Effector memory CD8-positive, alpha-beta T cell (primary cell): ENCODE data around the gene TAS1R1.
"Not testable (repeated sequence)": the region's sequence is repeated elsewhere in the genome, so short reads cannot be mapped to it uniquely, and the experiment has no call there.

Experiments used
- ATAC-seq: fragments of 150-1000 bp; cut with Tn5 transposase; replicated peaks from 2 replicates; pipeline ENCODE4 v1.10.0; 2021; ENCODE audit warnings: mild to moderate bottlenecking, moderate library complexity
- DNase-seq, 3 experiments: peaks; one replicate each; pipeline ENCODE4 v3.0.0; 2021
- H3K27ac Mint-ChIP-seq, 2 donors: one replicate each; pipeline ENCODE4 v1.8.0; 2022; ENCODE audit warnings: mild to moderate bottlenecking in 2 of 2, mixed read lengths in 2 of 2, moderate library complexity in 2 of 2
- H3K27me3 Mint-ChIP-seq, 2 donors: one replicate each; pipeline ENCODE4 v1.8.0; 2022; ENCODE audit warnings: mixed read lengths in 2 of 2
- H3K36me3 Mint-ChIP-seq: one replicate; pipeline ENCODE4 v1.8.0; 2022; ENCODE audit warnings: mild to moderate bottlenecking, moderate library complexity, mixed read lengths; ENCODE audit not compliant: insufficient read depth
- H3K4me1 Mint-ChIP-seq, 2 donors: one replicate each; pipeline ENCODE4 v1.8.0; 2022; ENCODE audit warnings: low read depth in 2 of 2, mixed read lengths in 2 of 2
- H3K4me3 Mint-ChIP-seq, 2 donors: one replicate each; pipeline ENCODE4 v1.8.0; 2022; ENCODE audit warnings: mild to moderate bottlenecking in 2 of 2, mixed read lengths in 2 of 2, moderate library complexity in 2 of 2
- H3K9me3 Mint-ChIP-seq, 2 donors: one replicate each; pipeline ENCODE4 v1.8.0; 2022; ENCODE audit warnings: mixed read lengths in 2 of 2

The TAS1R1 gene

DNA sequence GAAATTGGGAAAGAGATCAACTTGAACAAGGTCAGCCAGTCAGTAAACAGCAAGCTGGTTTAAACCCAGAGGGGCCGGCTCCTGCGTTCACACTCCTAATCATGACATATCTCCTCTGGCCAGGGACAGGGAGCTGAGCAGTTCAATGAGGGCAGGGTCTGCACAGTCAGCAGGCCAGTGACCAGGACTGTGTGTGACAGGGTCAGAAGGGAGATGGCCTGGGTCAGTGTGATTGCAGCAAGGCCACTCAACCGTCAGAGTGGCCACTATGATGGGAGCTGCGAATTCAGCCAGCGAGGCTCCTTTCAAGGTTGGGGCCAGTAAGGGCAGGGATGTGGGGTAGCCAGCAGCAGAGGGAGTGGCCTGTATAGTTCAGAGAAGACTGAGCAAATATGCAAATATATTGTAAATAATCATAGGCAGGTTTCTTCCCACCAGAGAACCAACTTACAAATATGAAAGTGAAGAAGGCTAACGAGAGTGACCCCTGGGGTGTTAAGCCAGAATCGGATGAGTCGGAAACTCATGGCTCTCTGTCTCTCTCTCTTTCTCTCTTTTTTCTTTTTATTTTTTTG lies 20.8 kb upstream of the TAS1R1 start:
- H3K27ac Mint-ChIP-seq: no peak overlapping the region
- ATAC-seq (no peak), DNase-seq (no peak)
- H3K4me1 Mint-ChIP-seq: peaks cover 0 to 6% of the 10 kb centered on the region in 2 donors
- peaks cover 29% of the 10 kb centered on the region for H3K36me3 Mint-ChIP-seq
- H3K4me3 Mint-ChIP-seq: no peak overlapping the region
- H3K27me3 Mint-ChIP-seq: no peaks in the 10 kb centered on the region
- no peaks in the 10 kb centered on the region for H3K9me3 Mint-ChIP-seq

DNA sequence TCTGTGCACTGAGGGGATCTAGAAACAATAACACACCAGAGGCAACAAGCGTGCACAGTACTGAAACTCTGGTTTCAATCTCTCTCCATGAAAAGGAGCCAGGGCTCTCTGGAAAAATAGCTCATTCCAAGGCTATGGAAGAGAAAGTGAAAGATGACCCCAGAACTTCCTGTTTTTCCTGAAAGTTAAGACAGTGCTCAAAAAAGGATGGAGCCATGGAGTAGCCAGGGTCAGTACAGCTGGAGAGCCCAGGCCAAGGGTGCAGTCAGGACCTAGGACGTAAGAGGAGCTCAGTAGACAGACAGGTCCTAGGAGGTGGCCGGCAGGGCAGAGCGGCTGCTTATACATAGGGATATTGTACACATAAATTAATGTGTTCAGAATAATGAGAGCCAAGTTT lies 19.9 kb upstream of the TAS1R1 start:
- ATAC-seq (no peak), DNase-seq (no peak)
- Mint-ChIP-seq H3K4me1 (peaks cover 0 to 6% of the 10 kb centered on the region in 2 donors), H3K9me3 (no peaks in the 10 kb centered on the region), H3K27me3 (no peaks in the 10 kb centered on the region), H3K36me3 (peaks cover 30% of the 10 kb centered on the region), H3K27ac (no peak overlapping the region), H3K4me3 (no peak overlapping the region)

DNA sequence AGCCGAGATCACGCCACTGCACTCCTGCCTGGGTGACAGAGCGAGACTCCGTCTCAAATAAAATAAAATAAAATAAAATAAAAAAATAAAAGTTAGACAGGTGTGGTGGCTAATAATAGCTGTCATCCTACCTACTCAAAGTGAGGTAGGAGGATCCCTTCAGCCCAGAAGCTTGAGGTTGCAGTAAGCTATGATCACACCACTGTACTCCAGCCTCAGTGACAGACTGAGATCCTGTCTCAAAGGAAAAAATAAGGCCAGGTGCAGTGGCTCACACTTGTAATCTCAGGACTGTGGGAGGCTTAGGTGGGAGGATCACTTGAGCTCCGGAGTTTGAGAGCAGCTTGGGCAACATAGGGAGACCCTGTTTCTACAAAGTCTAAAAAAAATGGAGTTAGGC lies 18.8 kb upstream of the TAS1R1 start:
- DNase-seq (no peak), ATAC-seq (no peak)
- Mint-ChIP-seq H3K36me3 (peaks cover 24% of the 10 kb centered on the region), H3K9me3 (no peaks in the 10 kb centered on the region), H3K4me3 (no peak overlapping the region), H3K4me1 (peaks cover 0 to 6% of the 10 kb centered on the region in 2 donors), H3K27me3 (no peaks in the 10 kb centered on the region), H3K27ac (no peak overlapping the region)

DNA sequence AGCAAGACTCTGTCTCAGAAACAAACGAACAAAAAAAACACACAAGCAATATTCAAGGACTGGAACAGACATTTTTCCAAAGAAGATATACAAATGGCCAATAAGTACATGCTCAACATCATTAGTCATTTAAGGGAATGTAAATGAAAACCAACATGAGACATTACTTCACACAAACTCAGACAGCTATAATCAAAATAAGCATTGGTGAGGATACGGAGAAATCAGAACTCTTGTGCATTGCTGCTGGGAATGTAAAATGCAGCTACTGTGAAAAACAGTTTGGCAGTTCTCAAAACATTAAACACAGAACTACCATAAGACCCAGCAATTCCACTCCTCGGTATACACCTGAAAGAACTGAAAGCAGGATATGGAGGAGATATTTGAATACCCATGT lies 16.2 kb upstream of the TAS1R1 start:
- no peaks in the 10 kb centered on the region for H3K27me3 Mint-ChIP-seq
- H3K4me1 Mint-ChIP-seq: peaks cover 0 to 6% of the 10 kb centered on the region in 2 donors
- DNase-seq: no peak
- peak overlapping the region in 1 of 2 donors; percentile 26 for H3K27ac Mint-ChIP-seq
- H3K36me3 Mint-ChIP-seq: peaks cover 34% of the 10 kb centered on the region
- no peak overlapping the region for H3K4me3 Mint-ChIP-seq
- ATAC-seq: no peak
- no peaks in the 10 kb centered on the region for H3K9me3 Mint-ChIP-seq

DNA sequence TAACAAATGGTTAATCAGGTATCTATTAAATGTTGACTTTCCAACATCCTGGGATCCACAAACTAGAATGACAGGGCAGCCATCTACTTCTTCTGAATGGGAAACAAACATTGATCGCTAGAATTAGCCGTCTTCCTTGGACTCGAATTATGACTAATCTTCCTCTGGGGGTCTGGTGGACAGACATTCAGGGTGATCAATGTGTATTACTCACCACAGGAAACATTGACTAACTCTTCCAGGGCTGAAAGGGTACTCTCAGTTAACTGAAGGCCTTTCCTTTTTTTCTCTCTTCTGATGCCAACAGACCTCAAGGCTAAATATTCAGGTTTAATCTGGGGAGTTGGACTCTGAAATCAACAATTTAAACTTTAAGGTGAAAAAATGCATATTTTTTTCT lies 10.3 kb upstream of the TAS1R1 start:
- no peak for ATAC-seq
- H3K4me1 Mint-ChIP-seq: peaks cover 13 to 16% of the 10 kb centered on the region in 2 donors
- H3K36me3 Mint-ChIP-seq: peaks cover 75% of the 10 kb centered on the region
- DNase-seq: no peak
- H3K27ac Mint-ChIP-seq: peak overlapping the region in 1 of 2 donors; percentile 84
- no peaks in the 10 kb centered on the region for H3K9me3 Mint-ChIP-seq
- no peak overlapping the region for H3K4me3 Mint-ChIP-seq
- no peaks in the 10 kb centered on the region for H3K27me3 Mint-ChIP-seq

DNA sequence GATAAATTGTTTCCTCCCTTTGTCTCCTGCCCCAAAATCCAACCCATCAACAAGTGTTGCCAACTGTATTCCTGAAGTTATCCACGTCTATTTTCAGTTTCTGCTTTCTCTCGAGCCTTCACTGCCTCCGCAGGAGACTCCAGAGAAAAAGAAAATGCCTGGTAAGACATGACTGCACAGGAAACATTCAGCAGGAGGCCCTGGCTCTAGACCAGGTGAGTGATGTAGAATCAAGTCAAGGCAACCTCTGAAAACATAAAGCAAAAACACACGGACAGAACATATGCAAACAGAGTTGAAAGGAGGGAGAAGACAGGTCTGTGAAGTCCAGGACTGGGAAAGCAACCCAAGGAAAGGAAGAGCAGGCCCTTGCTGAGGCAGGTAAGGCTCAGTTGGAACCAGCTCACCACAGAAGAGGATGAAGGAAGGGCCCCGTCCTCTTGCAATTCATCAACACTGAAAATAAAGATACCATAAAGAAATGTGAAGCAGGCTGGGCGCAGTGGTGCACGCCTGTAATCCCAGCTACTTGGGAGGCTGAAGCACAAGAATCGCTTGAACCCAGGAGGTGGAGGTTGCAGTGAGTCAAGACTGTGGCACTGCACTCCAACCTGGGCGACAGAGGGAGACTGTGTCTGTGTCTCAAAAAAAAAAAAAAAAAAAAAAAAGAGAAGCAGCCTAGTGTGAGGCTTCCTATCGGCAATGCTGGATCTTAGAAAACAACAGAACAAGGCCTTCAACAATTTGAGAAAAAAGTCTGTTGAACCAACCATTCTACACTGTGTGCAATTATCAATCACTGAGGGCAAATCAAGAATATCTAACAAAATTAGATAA lies 9.6 kb upstream of the TAS1R1 start:
- ATAC-seq: no peak
- Mint-ChIP-seq H3K36me3 (peaks cover 77% of the 10 kb centered on the region), H3K4me1 (peaks cover 13 to 16% of the 10 kb centered on the region in 2 donors), H3K4me3 (peak overlapping the region in 1 of 2 donors; percentile 36), H3K27me3 (no peaks in the 10 kb centered on the region), H3K27ac (peak overlapping the region in 1 of 2 donors; percentile 84), H3K9me3 (no peaks in the 10 kb centered on the region)
- no peak for DNase-seq

DNA sequence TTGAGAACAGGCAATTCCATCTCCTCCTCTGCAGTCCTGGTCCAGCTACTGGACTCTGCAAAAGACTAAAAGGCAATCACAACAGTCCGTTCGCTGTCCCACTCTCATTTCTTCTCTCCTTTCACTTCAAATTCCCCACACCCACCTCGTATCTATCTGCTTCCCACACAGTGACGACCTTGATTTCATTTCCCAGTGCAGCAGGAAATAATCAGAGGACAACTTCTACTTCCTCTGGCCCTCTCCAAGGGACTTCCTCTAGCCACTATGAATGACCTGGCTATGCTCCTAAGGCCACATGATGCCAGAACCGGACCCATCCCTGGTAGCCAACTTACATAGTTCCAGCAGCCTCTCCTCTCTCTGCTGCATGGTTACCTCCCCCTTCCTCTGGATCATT lies 8.8 kb upstream of the TAS1R1 start:
- H3K27me3 Mint-ChIP-seq: no peaks in the 10 kb centered on the region
- ATAC-seq (no peak), DNase-seq (no peak)
- no peaks in the 10 kb centered on the region for H3K9me3 Mint-ChIP-seq
- peak overlapping the region; percentile 53 to 62 for H3K27ac Mint-ChIP-seq
- peaks cover 79% of the 10 kb centered on the region for H3K36me3 Mint-ChIP-seq
- H3K4me1 Mint-ChIP-seq: peaks cover 13 to 16% of the 10 kb centered on the region in 2 donors
- no peak overlapping the region for H3K4me3 Mint-ChIP-seq

DNA sequence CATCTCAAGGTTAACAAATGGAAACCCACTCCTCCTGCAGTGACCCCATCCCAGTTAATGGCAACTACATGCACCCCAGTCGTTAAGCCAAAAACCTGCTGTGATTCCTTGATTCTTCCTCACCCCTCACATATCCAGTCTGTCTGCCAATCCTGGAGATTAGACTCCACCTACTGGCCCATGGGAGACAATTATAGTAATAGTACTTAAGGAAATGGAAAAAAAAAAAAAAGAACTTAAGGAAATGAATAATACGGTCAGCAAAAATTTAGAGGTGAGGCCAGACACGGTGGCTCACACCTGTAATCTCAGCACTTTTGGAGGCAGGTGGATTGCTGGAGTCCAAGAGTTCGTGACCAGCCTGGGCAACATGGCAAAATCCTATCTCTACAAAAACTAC lies 7.8 kb upstream of the TAS1R1 start:
- Mint-ChIP-seq H3K27ac (peak overlapping the region in 1 of 2 donors; percentile 53), H3K4me3 (no peak overlapping the region), H3K36me3 (peaks cover 77% of the 10 kb centered on the region), H3K27me3 (no peaks in the 10 kb centered on the region), H3K9me3 (no peaks in the 10 kb centered on the region), H3K4me1 (peaks cover 14 to 16% of the 10 kb centered on the region in 2 donors)
- no peak for DNase-seq
- ATAC-seq: no peak

DNA sequence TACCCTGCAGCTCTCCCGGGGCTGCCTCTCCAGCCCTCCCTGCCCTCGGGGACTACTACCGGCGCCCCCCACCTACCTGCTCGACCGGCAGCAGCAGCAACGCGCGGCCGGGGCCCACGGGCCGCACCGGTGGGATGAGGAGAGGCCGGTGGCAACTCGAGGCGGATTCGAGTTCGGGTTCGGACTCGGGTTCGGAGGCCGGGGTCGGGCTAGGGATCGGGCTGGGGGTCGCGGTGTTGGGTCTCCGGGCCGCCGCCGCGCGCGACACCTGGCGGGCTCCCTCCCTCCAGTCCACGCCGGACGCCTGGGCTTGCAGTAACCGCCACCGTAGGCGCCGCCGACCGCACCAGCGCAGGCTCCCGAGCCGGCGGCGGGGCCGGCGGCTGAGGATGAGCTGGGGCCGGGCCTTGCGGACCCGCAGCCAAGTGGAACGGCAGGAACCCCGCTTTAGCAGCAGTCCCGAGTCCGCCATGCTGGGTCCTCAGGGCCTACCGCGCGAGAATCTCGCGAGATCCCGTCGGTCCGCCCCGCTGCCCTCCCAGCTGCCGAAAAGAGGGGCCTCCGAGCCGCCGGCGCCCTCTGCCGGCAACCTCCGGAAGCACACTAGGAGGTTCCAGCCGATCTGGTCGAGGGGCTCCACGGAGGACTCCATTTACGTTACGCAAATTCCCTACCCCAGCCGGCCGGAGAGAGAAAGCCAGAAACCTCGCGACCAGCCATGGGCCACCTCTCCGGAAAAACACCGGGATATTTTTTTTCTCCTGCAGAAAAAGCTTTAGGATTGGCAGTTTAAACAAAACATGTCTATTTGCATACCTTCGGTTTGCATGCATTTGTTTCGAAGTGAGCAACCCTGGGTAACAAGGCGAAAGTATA lies 838 bp upstream of the TAS1R1 start, which contains the start of gene NOL9:
Gene NOL9 (minus strand): TSS at position 483 of the 876 bp plus-strand sequence. CDS start 11 bp downstream, at position 472.
- Mint-ChIP-seq H3K36me3 (peaks cover 29% of the 10 kb centered on the region), H3K27ac (peak within 1 kb of the TSS; percentile 67 to 90), H3K27me3 (no peaks in the 10 kb centered on the region), H3K4me1 (peaks cover 3 to 7% of the 10 kb centered on the region in 2 donors), H3K9me3 (no peaks in the 10 kb centered on the region), H3K4me3 (peak within 1 kb of the TSS; percentile 81 to 82)
- peak; percentile 98 for ATAC-seq
- peak; percentile 92 to 95 (median 94) for DNase-seq

DNA sequence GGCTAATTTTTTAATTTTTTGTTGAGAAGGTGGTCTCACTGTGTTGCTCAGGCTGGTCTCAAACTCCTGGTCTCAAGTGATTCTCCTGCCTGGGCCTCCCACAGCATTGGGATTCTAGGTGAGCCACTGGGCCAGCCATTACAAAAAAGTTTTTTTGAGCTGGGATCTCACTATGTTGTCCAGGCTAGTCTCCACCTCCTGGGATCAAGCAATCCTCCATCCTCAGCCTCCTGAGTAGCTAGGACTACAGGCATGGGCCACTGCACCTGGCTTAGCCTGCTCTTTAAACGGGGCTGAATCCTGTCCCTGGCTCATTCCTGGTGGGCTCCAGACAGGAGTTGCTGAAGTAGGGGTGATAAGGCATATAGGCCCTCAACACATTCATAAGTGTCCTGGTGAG lies 2.5 kb downstream of the TAS1R1 start:
- DNase-seq (no peak), ATAC-seq (no peak)
- Mint-ChIP-seq H3K4me1 (peaks cover 3 to 6% of the 10 kb centered on the region in 2 donors), H3K27me3 (peaks cover 0 to 8% of the 10 kb centered on the region in 2 donors), H3K27ac (no peak overlapping the region), H3K9me3 (no peaks in the 10 kb centered on the region), H3K36me3 (peaks cover 10% of the 10 kb centered on the region), H3K4me3 (no peak overlapping the region)

DNA sequence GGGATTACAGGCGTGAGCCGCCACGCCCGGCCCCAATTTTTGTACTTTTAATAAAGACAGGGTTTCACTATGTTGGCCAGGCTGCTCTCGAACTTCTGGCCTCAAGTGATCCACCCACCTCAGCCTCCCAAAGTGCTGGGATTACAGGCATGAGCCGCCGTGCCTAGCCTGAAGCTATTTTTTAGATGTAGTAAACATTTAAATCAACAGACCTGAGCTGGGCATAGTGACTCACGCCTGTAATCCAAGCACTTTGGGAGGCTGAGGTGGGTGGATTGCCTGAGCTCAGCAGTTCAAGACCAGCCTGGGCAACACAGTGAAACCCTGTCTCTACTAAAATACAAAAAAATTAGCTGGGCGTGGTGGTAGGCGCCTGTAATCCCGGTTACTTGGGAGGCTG lies 4.1 kb downstream of the TAS1R1 start:
- H3K9me3 Mint-ChIP-seq, H3K36me3 Mint-ChIP-seq, H3K27me3 Mint-ChIP-seq, H3K4me3 Mint-ChIP-seq, ATAC-seq, H3K27ac Mint-ChIP-seq, DNase-seq, H3K4me1 Mint-ChIP-seq: not testable (repeated sequence)

DNA sequence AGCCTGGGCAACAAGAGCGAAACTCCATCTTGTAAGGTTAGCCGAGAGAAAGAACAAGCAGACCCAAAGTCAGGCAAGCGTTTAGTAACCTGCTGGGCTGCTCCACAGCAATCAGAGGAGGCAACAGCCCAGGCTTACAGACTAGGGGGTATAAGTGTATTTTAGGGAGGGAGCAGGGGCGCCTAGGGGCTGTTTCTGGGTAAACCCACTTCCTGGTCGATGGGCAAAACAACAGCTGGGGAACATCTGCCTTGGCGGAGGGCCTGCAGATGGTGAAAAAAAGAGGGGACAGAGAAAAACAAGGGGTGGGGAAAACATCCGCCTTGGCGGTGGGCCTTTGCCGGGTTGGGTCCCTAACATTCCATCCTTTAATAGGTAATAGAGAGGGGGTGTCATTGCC lies 5.2 kb downstream of the TAS1R1 start:
- H3K27me3 Mint-ChIP-seq: peaks cover 0 to 8% of the 10 kb centered on the region in 2 donors
- no peaks in the 10 kb centered on the region for H3K9me3 Mint-ChIP-seq
- no peak overlapping the region for H3K27ac Mint-ChIP-seq
- ATAC-seq (no peak), DNase-seq (no peak)
- H3K4me3 Mint-ChIP-seq: no peak overlapping the region
- no peaks in the 10 kb centered on the region for H3K4me1 Mint-ChIP-seq
- peaks cover 3% of the 10 kb centered on the region for H3K36me3 Mint-ChIP-seq

DNA sequence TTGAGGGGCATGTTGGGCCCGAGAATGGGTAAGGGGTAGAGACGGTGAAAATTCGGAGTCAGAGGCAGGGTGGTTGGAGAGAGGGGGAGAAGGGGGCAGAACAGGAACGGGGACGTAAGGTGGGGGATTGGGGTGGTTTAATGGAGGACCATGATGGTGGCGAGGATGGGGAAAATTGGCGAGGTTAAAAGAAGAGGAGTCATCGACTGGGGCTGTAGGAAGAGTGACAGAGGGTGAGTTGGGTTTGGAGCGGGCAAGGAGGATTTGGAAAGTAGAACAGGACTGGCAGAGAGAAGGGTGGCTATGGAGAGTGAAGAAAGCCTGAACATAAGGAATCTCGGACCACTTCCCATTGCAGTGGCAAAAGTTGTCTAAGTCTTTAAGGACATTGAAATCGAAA lies 13.9 kb downstream of the TAS1R1 start:
- peaks cover 6 to 19% of the 10 kb centered on the region in 2 donors for H3K27me3 Mint-ChIP-seq
- DNase-seq (no peak), ATAC-seq (no peak)
- no peaks in the 10 kb centered on the region for H3K36me3 Mint-ChIP-seq
- no peaks in the 10 kb centered on the region for H3K9me3 Mint-ChIP-seq
- H3K4me1 Mint-ChIP-seq: no peaks in the 10 kb centered on the region
- no peak overlapping the region for H3K27ac Mint-ChIP-seq
- no peak overlapping the region for H3K4me3 Mint-ChIP-seq
